ENCODE data around the gene SLC22A2. TPM values are rescaled to one million over a fixed set of nuclear protein-coding genes. Genes with fewer than 3 reads are reported as not detected.

Gene SLC22A2
- total and polyA plus RNA-seq, 2 donors (not counting 3 experiments of a cell fraction or from before 2014, with no cell fraction given) = not detected

DNA sequence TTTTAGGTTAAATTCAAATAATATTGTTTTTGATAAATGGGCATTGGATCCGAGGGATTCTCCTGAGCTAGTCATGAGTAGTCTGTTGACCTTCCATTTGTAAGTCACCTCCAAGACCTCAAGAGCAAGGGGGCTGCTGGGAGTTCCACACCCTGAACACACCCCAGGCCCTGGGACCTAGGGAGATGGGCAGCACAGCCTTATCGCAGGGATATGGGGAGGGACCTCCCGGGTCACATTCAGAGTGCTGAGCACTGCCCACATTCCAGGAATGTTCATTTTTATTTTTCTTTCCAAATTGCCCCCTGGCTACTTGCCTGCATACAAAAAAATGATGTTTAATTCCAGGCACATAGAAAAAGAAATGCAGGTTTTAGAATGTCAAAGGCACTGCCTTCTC, 55.5 kb downstream of the SLC22A2 start:
- H3K9ac ChIP-seq (replicated peaks; ENCODE audit: extremely low read depth, insufficient read depth, low read length) = no peak overlapping the region
- FAIRE-seq = no peak
- no peak overlapping the region for H3K27ac ChIP-seq (ENCODE audit: insufficient read depth, low read depth, low read length)
- CTCF ChIA-PET = no interaction called here
- BruUV-seq (replicated peaks) = no TSS peak
- intact Hi-C loops (cut with micrococcal nuclease) = no loop called here
- H3K9me3 ChIP-seq (replicated peaks; ENCODE audit: control insufficient read depth, insufficient read depth, low read length) = peaks cover 6% of the 10 kb centered on the region
- H3K9me1 ChIP-seq (replicated peaks; ENCODE audit: control insufficient read depth, extremely low read depth, insufficient read depth, low read length) = no peaks in the 10 kb centered on the region
- no peak for DNase-seq (ENCODE audit: low read depth, low spot score)
- POLR2A ChIA-PET = no interaction called here
- no peaks in the 10 kb centered on the region for H3K27me3 ChIP-seq (ENCODE audit: control insufficient read depth in 2 of 2, insufficient read depth in 2 of 2, low read length in 2 of 2)
- H3K4me1 ChIP-seq (ENCODE audit: control insufficient read depth, extremely low read depth, insufficient read depth, low read length) = no peaks in the 10 kb centered on the region
- no peak overlapping the region for H3K4me2 ChIP-seq (ENCODE audit: insufficient read depth, low read length)
- dilution Hi-C loops (cut with MboI; ENCODE audit: extremely low pct_ligation_motif_present, low sequenced_read_pairs) = no loop called here
- H3K36me3 ChIP-seq (ENCODE audit: control insufficient read depth in 2 of 2, extremely low read depth in 1 of 2, insufficient read depth in 2 of 2, low read length in 2 of 2) = no peaks in the 10 kb centered on the region
- no peak overlapping the region for H3K4me3 ChIP-seq (replicated peaks in 1 of 3; ENCODE audit: insufficient read depth in 1 of 3, low read depth in 1 of 3, low read length in 3 of 3)
- TF ChIP-seq POLR2A (IDR thresholded peaks at IDR 0.05; ENCODE audit: low read depth, low read length) (no peak), POLR2AphosphoS5 (IDR thresholded peaks at IDR 0.05; ENCODE audit: insufficient read depth, low read depth, low read length) (no peak), MYC (IDR thresholded peaks at IDR 0.05; ENCODE audit: low read depth, low read length) (no peak), GATA2 (IDR thresholded peaks at IDR 0.05; ENCODE audit: insufficient read depth, insufficient read length, low read depth, low read length) (no peak), JUN (IDR thresholded peaks at IDR 0.05; ENCODE audit: borderline replicate concordance, insufficient read depth, insufficient read length, low read depth) (no peak), EZH2 (IDR thresholded peaks at IDR 0.05; ENCODE audit: borderline replicate concordance, low read depth, low read length, severe bottlenecking) (no peak), FOS (IDR thresholded peaks at IDR 0.05; ENCODE audit: borderline replicate concordance, insufficient read depth, low read length) (no peak)
- TF ChIP-seq, protein P1, sequence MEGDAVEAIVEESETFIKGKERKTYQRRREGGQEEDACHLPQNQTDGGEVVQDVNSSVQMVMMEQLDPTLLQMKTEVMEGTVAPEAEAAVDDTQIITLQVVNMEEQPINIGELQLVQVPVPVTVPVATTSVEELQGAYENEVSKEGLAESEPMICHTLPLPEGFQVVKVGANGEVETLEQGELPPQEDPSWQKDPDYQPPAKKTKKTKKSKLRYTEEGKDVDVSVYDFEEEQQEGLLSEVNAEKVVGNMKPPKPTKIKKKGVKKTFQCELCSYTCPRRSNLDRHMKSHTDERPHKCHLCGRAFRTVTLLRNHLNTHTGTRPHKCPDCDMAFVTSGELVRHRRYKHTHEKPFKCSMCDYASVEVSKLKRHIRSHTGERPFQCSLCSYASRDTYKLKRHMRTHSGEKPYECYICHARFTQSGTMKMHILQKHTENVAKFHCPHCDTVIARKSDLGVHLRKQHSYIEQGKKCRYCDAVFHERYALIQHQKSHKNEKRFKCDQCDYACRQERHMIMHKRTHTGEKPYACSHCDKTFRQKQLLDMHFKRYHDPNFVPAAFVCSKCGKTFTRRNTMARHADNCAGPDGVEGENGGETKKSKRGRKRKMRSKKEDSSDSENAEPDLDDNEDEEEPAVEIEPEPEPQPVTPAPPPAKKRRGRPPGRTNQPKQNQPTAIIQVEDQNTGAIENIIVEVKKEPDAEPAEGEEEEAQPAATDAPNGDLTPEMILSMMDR (IDR thresholded peaks at IDR 0.05; ENCODE audit: extremely low read depth in 1 of 2, insufficient read depth in 1 of 2, low read depth in 1 of 2, low read length in 2 of 2) = no peak
- TF ChIP-seq, protein P2, sequence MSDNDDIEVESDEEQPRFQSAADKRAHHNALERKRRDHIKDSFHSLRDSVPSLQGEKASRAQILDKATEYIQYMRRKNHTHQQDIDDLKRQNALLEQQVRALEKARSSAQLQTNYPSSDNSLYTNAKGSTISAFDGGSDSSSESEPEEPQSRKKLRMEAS (IDR thresholded peaks at IDR 0.05; ENCODE audit: insufficient read depth, insufficient read length) = no peak
- H2AFZ ChIP-seq (ENCODE audit: low read depth, low read length) = no peak overlapping the region
- H3K79me2 ChIP-seq (ENCODE audit: control insufficient read depth, insufficient read depth, low read length) = no peaks in the 10 kb centered on the region
- H4K20me1 ChIP-seq (replicated peaks; ENCODE audit: control insufficient read depth, extremely low read depth, insufficient read depth, low read length) = no peaks in the 10 kb centered on the region

Measured in endothelial cell of umbilical vein (primary cell).